GM18499 (cell line): ENCODE results near the gene SOBP.

Source experiments
- ATAC-seq: cut with Tn5 transposase; IDR thresholded peaks from one replicate; pipeline ENCODE4 v1.9.1; 2021; ENCODE audit warnings: moderate number of reproducible peaks; ENCODE audit not compliant: insufficient read depth, unreplicated experiment

SOBP gene

GRCh38 chr6:107654764-107655163 is 164.8 kb downstream of the SOBP start:
- ATAC-seq = no peak

GRCh38 chr6:107655245-107655644 is 165.3 kb downstream of the SOBP start:
- no peak for ATAC-seq

- ATAC-seq = no peak
Measured at GRCh38 chr6:107655864-107656263, 165.9 kb downstream of the SOBP start.

GRCh38 chr6:107656401-107656800 is 166.5 kb downstream of the SOBP start:
- no peak for ATAC-seq

GRCh38 chr6:107656883-107657282 is 167.0 kb downstream of the SOBP start:
- ATAC-seq = no peak

- ATAC-seq = no peak
Measured at GRCh38 chr6:107657373-107657754, 167.4 kb downstream of the SOBP start.

GRCh38 chr6:107657755-107658461 is 168.0 kb downstream of the SOBP start:
- peak; percentile 78 for ATAC-seq

GRCh38 chr6:107658920-107659865 is 169.3 kb downstream of the SOBP start:
- ATAC-seq = no peak

- no peak for ATAC-seq
Measured at GRCh38 chr6:107660839-107661238, 170.9 kb downstream of the SOBP start.

GRCh38 chr6:107661291-107661690 is 171.4 kb downstream of the SOBP start:
- ATAC-seq = no peak

- ATAC-seq = no peak
Measured at GRCh38 chr6:107662333-107662732, 172.4 kb downstream of the SOBP start.

GRCh38 chr6:107663308-107663707 is 173.4 kb downstream of the SOBP start:
- ATAC-seq = no peak

- ATAC-seq = no peak
Measured at GRCh38 chr6:107665382-107665781, 175.5 kb downstream of the SOBP start.

- no peak for ATAC-seq
Measured at GRCh38 chr6:107666084-107666980, 176.4 kb downstream of the SOBP start.

GRCh38 chr6:107666981-107667601 is 177.2 kb downstream of the SOBP start:
- no peak for ATAC-seq

- no peak for ATAC-seq
Measured at GRCh38 chr6:107667790-107668189, 177.9 kb downstream of the SOBP start.

GRCh38 chr6:107668743-107669474 is 179.0 kb downstream of the SOBP start:
- peak; percentile 89 for ATAC-seq

- no peak for ATAC-seq
Measured at GRCh38 chr6:107670792-107671199, 180.9 kb downstream of the SOBP start.

GRCh38 chr6:107673076-107673494 is 183.2 kb downstream of the SOBP start:
- no peak for ATAC-seq
